ACC112 (cell line): ENCODE results near the gene TFF1.
"Not testable (repeated sequence)": the region's sequence is repeated elsewhere in the genome, so short reads cannot be mapped to it uniquely, and the experiment has no call there.

Source experiments
- H2AFZ ChIP-seq: fragments of 200-600 bp; sonication (generic); one replicate; pipeline ENCODE4 v1.6.0; 2017; ENCODE audit warnings: antibody characterized with exemption, low read length; ENCODE audit not compliant: unreplicated experiment
- H3K27ac ChIP-seq: fragments of 200-600 bp; sonication (generic); 2 replicates; pipeline ENCODE4 v1.5.1; 2014; ENCODE audit warnings: low read depth, mild to moderate bottlenecking, antibody characterized with exemption, low read length, moderate library complexity
- H3K27me3 ChIP-seq: fragments of 200-600 bp; sonication (generic); 2 replicates; pipeline ENCODE4 v1.6.1; 2014; ENCODE audit warnings: mild to moderate bottlenecking, antibody characterized with exemption, low read length, moderate library complexity, mixed read lengths; ENCODE audit not compliant: insufficient read depth
- H3K36me3 ChIP-seq: fragments of 200-600 bp; sonication (generic); 2 replicates; pipeline ENCODE4 v1.6.1; 2016; ENCODE audit warnings: mild to moderate bottlenecking, antibody characterized with exemption, low read length, moderate library complexity, mixed read lengths; ENCODE audit not compliant: insufficient read depth
- H3K4me1 ChIP-seq: fragments of 200-600 bp; sonication (generic); one replicate; pipeline ENCODE4 v1.6.1; 2016; ENCODE audit warnings: low read length, mixed read lengths; ENCODE audit not compliant: insufficient read depth, unreplicated experiment, control insufficient read depth
- H3K4me3 ChIP-seq: fragments of 200-600 bp; sonication (generic); 2 replicates; pipeline ENCODE4 v1.5.1; 2014; ENCODE audit warnings: mild to moderate bottlenecking, low read depth, low read length
- H3K79me2 ChIP-seq: fragments of 200-600 bp; sonication (generic); one replicate; pipeline ENCODE4 v1.6.0; 2016; ENCODE audit warnings: low read length; ENCODE audit not compliant: control insufficient read depth, unreplicated experiment, insufficient read depth

Gene TFF1

DNA sequence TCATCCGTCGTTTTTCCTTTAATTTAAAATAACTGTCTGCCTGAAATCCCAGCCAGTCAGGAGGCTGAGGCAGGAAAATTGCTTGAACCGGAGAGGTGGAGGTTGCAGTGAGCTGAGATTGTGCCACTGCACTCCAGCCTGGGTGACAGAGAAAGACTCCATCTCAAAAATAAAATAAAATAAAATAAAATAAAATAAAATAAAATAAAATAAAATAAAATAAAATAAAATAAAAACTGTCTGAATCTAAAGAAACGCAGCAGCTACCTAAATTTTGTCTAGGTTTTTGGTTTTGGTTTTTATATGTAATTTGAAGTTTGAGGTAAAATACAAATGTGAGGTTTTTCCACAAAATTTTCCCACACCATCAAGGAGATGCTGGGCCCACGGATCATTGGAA, 42.4 kb upstream of the TFF1 start:
- H3K36me3 ChIP-seq, H2AFZ ChIP-seq, H3K79me2 ChIP-seq, H3K4me3 ChIP-seq, H3K4me1 ChIP-seq, H3K27ac ChIP-seq: not testable (repeated sequence)
- H3K27me3 ChIP-seq, result peaks cover 88% of the 10 kb centered on the region

DNA sequence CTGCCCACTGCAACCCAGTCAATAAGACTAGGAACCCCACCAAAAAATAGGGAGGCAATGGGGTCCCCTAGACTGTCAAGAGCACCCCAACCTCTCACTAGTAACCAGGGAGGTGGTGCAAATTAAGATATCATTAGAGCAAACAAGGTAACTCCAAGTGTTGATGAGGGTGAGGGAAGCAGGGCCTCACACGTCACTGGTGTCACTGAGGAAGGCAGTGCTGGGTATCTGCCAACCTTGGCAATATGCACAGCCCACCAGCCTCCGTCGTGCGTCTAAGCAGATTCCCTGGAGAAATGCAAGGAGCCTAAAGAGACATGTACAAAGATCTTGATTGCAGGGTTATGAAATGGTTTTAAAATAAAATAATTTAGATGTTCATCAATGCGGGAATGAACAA, 41.1 kb upstream of the TFF1 start:
- no peaks in the 10 kb centered on the region for H3K4me1 ChIP-seq

DNA sequence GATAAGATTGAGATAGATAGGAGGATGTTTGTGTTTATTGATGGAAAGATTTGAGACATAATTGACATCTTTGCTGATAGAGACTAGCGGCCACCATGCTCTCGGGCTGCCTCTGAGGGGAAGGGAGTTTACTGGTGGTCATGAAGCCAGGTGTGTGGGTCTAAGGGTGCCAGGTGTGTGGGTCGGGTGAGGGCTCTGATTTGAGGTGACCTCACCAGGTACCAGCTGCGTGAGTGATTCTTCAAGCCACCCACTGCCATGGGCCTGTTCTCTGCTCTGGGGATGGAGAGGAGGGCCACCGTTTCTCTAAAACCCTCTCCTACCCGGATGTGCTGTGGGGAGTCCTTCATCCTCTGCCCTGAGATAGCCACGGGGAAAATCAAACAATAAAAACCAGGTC, 40.5 kb upstream of the TFF1 start:
- Histone ChIP-seq H3K36me3 (no peaks in the 10 kb centered on the region), H3K79me2 (no peaks in the 10 kb centered on the region), H3K27me3 (peaks cover 73% of the 10 kb centered on the region), H3K4me1 (no peaks in the 10 kb centered on the region), H3K4me3 (no peak overlapping the region), H2AFZ (no peak overlapping the region), H3K27ac (no peak overlapping the region)

More for the DNA sequence above, 41.1 kb upstream of the TFF1 start:
- H3K36me3 ChIP-seq, result no peaks in the 10 kb centered on the region
- H3K27me3 ChIP-seq, result peaks cover 76% of the 10 kb centered on the region
- no peaks in the 10 kb centered on the region for H3K79me2 ChIP-seq
- H3K27ac ChIP-seq, result no peak overlapping the region
- H3K4me3 ChIP-seq, result no peak overlapping the region
- no peak overlapping the region for H2AFZ ChIP-seq

DNA sequence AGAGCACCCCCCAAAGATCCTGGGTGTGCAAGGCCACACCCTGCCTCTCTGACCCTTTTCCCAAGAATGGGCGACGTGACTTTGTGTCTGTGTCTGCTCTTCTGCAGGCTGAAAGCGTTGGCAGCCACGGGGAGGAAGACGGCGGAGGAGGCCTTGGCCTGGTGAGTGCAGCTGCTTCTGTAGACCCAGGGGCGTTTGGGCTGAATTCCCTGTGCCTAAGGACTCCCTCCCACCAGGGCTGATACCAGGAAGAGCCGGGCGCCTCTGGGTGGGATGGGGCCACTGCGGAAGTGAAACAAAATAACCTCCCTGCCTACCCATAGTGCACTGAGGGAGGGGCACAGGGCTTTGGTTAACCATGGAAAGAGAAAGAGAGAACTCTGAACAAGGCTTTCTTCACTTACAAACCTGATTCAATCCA, 39.9 kb upstream of the TFF1 start:
- Histone ChIP-seq H3K79me2 (no peaks in the 10 kb centered on the region), H2AFZ (no peak overlapping the region), H3K27me3 (peaks cover 70% of the 10 kb centered on the region), H3K27ac (no peak overlapping the region), H3K4me3 (no peak overlapping the region), H3K4me1 (no peaks in the 10 kb centered on the region), H3K36me3 (no peaks in the 10 kb centered on the region)

DNA sequence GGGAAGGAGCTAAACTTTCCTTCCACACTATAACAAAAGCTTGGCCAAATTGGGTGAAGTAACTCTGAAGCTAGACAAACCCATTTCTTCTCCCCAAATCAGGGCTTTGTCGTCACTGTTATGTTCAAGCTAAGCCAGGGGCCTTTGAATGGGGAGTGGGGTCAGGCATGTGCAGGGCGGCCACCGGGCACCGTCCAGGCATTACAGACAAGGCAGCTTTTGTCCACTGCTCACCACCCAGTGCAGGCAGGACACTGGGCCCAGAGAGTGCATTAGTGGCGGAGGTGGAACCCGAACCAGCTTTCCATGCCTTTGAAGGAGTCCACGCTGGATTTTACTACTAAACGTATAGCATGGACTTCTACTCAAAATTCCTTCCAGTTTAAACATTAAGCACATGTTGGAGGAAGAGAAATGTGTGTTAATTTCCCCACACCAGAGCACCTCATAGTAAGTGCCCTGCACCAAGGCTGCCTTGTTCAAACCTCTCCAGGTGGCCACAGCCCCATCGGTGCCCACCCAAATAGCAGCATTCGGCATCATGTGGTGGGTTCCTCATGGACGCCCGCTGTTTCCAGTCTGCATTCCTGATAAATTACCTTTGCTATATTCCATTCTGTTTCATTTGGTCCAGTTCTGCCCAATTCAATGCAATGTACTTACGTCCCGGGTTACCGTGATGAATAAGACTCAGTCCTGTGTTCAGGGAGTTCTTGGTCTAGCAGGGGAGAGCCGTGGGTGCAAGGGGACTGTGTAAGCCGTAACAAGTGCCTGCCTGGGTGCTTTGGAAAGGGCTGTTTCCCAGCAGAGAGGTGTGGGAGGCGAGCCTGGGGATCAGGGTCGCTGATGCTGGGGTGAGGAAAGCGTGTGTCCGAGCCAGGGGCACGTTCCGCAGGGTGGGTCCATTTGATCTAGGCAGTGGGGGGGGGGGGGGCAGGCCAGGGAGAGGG, 39.0 kb upstream of the TFF1 start:
- Histone ChIP-seq H3K27ac (no peak overlapping the region), H3K79me2 (no peaks in the 10 kb centered on the region), H2AFZ (no peak overlapping the region)

DNA sequence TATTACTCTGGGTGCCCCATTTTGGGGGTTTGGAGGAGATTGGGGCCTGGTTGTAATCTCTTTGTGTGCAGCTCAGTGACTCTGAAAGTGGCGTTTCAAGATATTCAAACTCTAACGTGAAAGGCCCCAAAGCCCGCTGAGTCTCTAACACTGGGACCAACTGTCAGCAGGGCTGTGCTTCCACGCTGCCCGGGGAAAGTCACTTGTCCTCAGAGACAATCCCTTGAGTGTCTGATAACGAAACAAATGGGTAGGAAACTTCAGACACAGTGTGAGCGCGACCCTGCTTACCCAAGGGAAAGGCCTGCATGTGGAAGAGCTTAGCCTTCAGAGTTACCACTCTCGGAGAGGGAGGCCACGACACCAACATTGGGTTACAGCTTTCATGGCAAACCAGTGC, 38.2 kb upstream of the TFF1 start:
- H3K27ac ChIP-seq, result no peak overlapping the region
- H3K4me3 ChIP-seq, result no peak overlapping the region
- no peak overlapping the region for H2AFZ ChIP-seq
- H3K4me1 ChIP-seq, result no peaks in the 10 kb centered on the region
- no peaks in the 10 kb centered on the region for H3K36me3 ChIP-seq
- peaks cover 53% of the 10 kb centered on the region for H3K27me3 ChIP-seq
- H3K79me2 ChIP-seq, result no peaks in the 10 kb centered on the region

More for the DNA sequence above, 39.0 kb upstream of the TFF1 start:
- no peaks in the 10 kb centered on the region for H3K4me1 ChIP-seq
- no peaks in the 10 kb centered on the region for H3K36me3 ChIP-seq
- H3K4me3 ChIP-seq, result no peak overlapping the region
- peaks cover 61% of the 10 kb centered on the region for H3K27me3 ChIP-seq

DNA sequence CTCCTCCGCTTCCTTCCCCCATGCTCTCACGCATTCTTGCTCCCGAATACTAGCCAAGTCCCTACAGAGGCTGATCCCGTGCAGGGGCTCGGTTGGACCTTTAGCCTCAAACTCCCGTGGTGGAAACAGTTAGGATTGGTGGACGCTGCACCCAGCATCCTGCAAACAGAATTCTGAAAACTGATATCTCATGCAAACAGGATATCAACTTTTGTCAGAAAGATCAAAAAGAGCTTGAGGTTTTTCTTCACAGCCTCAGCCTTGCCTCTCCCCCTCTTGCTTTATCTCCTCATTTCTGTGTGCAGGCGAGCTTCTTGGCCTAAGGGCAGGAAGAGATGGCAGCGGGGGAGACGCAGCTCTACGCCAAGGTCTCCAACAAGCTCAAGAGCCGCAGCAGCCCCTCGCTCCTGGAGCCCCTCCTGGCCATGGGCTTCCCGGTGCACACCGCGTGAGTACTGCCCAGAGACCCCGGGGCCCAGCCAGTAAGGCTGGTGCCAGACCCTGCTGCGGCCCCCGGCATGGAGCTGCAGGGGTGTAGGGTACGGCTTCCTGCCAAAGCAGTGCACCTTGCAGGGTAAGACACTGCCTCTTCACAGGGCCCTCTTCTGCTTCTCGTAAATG, 37.4 kb upstream of the TFF1 start, which contains the start of gene UBASH3A:
TSS of gene UBASH3A (plus strand) at position 292 of the 621 bp plus-strand sequence. CDS start at position 336, 44 bp downstream.
- no peaks in the 10 kb centered on the region for H3K4me1 ChIP-seq
- no peaks in the 10 kb centered on the region for H3K79me2 ChIP-seq
- H2AFZ ChIP-seq, result no peak within 1 kb of the TSS
- peaks cover 46% of the 10 kb centered on the region for H3K27me3 ChIP-seq
- no peaks in the 10 kb centered on the region for H3K36me3 ChIP-seq
- no peak within 1 kb of the TSS for H3K27ac ChIP-seq
- H3K4me3 ChIP-seq, result no peak within 1 kb of the TSS

DNA sequence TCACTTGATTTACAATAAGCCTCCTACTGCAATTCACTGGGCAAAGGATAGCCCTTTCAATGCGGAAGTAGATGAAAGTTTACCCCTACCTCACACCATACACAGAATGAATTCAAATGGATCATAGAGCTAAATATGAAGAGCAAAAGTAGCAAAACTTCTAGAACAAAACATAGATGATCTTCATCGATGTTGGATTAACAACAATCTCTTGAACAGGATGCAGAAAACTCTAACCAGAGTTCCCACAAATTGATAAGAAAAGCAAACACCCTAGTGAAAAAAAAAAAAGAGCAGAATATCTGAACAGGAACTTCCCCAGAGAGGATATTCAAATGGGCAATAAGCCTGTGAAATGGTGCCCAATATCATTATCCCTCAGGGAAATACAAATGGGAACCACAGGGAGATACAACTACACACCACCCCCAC, 35.5 kb upstream of the TFF1 start:
- no peak overlapping the region for H3K27ac ChIP-seq
- H3K79me2 ChIP-seq, result no peaks in the 10 kb centered on the region
- no peak overlapping the region for H2AFZ ChIP-seq
- H3K4me1 ChIP-seq, result no peaks in the 10 kb centered on the region
- peaks cover 46% of the 10 kb centered on the region for H3K27me3 ChIP-seq
- no peak overlapping the region for H3K4me3 ChIP-seq
- no peaks in the 10 kb centered on the region for H3K36me3 ChIP-seq

DNA sequence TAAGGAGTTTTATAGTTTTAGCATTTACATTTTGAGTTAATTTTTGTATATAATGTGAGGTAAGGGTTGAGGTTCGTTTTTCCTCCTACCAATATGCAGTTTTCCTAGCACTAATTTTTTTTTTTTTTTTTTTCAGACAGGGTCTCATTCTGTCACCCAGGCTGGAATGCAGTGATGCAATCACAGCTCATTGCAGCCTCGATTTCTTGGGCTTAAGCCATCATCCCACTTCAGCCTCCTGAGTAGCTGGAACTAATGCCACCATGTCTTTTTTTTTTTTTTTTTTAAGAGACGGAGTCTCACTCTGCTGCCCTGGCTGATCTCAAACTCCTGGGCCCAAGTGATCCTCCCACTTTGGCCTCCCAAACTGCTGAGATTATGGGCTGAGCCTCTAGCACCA, 34.8 kb upstream of the TFF1 start:
- H3K4me3 ChIP-seq, result no peak overlapping the region
- H3K36me3 ChIP-seq, result no peaks in the 10 kb centered on the region
- no peaks in the 10 kb centered on the region for H3K4me1 ChIP-seq
- H2AFZ ChIP-seq, result no peak overlapping the region
- peaks cover 46% of the 10 kb centered on the region for H3K27me3 ChIP-seq
- no peak overlapping the region for H3K27ac ChIP-seq
- no peaks in the 10 kb centered on the region for H3K79me2 ChIP-seq

DNA sequence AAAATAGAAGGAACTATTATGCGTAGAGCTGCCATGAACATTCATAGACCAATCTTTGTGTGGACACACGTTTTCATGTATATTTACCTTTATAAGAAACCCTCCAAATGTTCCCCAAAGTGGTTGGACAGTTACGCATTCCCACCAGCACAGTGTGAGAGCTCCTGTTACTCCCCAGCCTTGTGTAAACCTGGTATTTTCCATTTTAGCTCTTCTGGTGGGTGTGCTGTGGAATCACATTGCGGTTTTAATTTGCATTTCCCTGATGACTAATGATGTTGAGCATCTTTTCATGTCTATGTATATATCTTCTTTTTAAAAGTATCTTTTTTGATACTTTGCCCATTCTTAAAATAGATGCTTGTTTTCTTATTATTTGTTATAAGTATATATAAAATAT, 34.2 kb upstream of the TFF1 start:
- Histone ChIP-seq H2AFZ (no peak overlapping the region), H3K36me3 (no peaks in the 10 kb centered on the region), H3K27me3 (peaks cover 48% of the 10 kb centered on the region), H3K4me3 (no peak overlapping the region), H3K79me2 (no peaks in the 10 kb centered on the region), H3K4me1 (no peaks in the 10 kb centered on the region), H3K27ac (no peak overlapping the region)
